ENCODE measurements around the gene ARHGAP15. TPM values are rescaled to one million over a fixed set of nuclear protein-coding genes. Genes with fewer than 3 reads are reported as not detected.

ARHGAP15 gene
- total RNA-seq, 2 experiments from 2014 or later = 71.3 to 72.8 TPM

- ChIA-PET CTCF (interaction anchor here (1.2 kb wide), 1 partner anchor 668 kb away, joined by 3 read pairs; no protein-coding TSS in a partner anchor), POLR2A (no interaction called here)
- TF ChIP-seq CTCF (IDR thresholded peaks at IDR 0.05) = no peak
- H3K4me3 Mint-ChIP-seq = no peak overlapping the region
- intact Hi-C loops (cut with micrococcal nuclease) = no loop called here
- H3K9me3 Mint-ChIP-seq = no peaks in the 10 kb centered on the region
- H3K27me3 Mint-ChIP-seq = no peaks in the 10 kb centered on the region
- ATAC-seq (no peak), DNase-seq (no peak)
- H3K36me3 Mint-ChIP-seq (ENCODE audit: low read depth) = peaks cover 12% of the 10 kb centered on the region
- no peak overlapping the region for H3K27ac Mint-ChIP-seq
- H3K4me1 Mint-ChIP-seq (ENCODE audit: low read depth) = peaks cover 38% of the 10 kb centered on the region
Measured at GRCh38 chr2:143548032-143548431, 418.8 kb downstream of the ARHGAP15 start.

DNA sequence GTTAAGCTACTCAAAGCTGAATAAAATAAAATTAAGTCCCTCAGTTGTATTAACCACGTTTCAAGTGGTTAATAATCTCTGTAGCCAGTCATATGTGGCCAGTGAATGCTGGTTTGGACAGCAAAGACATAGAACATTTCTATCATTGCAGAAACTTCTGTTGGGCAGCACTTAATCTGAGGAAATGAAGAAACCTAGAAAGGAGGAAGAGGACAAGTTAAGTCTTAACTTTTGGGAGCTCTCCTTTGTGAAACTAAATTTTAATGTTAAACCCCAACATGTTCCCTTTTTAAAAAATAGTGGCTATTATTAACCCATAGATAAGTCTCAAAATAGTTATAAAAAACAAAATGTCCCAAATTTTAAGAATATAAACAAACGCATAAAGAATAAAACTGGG, 421.3 kb downstream of the ARHGAP15 start:
- intact Hi-C loops (cut with micrococcal nuclease) = no loop called here
- POLR2A ChIA-PET = no interaction called here
- CTCF ChIA-PET = interaction anchor here (0.8 to 1.8 kb wide), 2 partner anchors 11 to 46 kb away, joined by 3 to 4 read pairs; no protein-coding TSS in a partner anchor

GRCh38 chr2:143551971-143552650, 422.9 kb downstream of the ARHGAP15 start:
- intact Hi-C loops (cut with micrococcal nuclease) = no loop called here
- ChIA-PET POLR2A (no interaction called here), CTCF (interaction anchor here (1.2 to 1.8 kb wide), 2 partner anchors 9 to 23 kb away, joined by 3 to 4 read pairs; no protein-coding TSS in a partner anchor)
- Mint-ChIP-seq H3K27ac (no peak overlapping the region), H3K9me3 (no peaks in the 10 kb centered on the region), H3K36me3 (ENCODE audit: low read depth) (peaks cover 17% of the 10 kb centered on the region), H3K4me3 (no peak overlapping the region), H3K4me1 (ENCODE audit: low read depth) (peaks cover 17% of the 10 kb centered on the region), H3K27me3 (no peaks in the 10 kb centered on the region)
- DNase-seq (no peak), ATAC-seq (no peak)
- TF ChIP-seq CTCF (IDR thresholded peaks at IDR 0.05) = no peak

More for the DNA sequence above, 421.3 kb downstream of the ARHGAP15 start:
- no peak for ATAC-seq
- Mint-ChIP-seq H3K27me3 (no peaks in the 10 kb centered on the region), H3K4me3 (no peak overlapping the region), H3K4me1 (ENCODE audit: low read depth) (peaks cover 21% of the 10 kb centered on the region), H3K27ac (no peak overlapping the region), H3K9me3 (no peaks in the 10 kb centered on the region), H3K36me3 (ENCODE audit: low read depth) (peaks cover 11% of the 10 kb centered on the region)
- TF ChIP-seq CTCF (IDR thresholded peaks at IDR 0.05) = no peak
- DNase-seq = no peak

DNA sequence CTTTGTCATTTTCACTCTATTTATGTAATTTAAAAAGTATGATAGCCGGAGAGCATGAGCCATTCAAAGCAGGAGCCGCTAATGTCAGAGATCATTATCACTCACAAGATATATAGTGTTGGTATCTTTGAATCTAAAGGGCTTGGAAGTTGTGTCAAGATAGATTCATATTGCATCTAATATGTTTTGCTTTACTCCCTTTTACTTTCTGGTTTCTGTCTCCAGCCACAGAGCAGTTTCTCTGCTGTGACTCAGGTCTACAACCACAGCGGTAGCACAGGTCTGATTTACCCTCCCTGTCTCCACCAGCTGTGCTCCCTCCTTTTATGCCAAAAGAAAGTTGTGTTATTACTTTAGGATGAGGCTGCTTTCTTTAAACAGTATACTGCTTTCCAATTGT, 424.0 kb downstream of the ARHGAP15 start:
- peak; percentile 94 for ATAC-seq
- intact Hi-C loops (cut with micrococcal nuclease) = no loop called here

More for the DNA sequence above, 424.0 kb downstream of the ARHGAP15 start:
- Mint-ChIP-seq H3K4me1 (ENCODE audit: low read depth) (peaks cover 19% of the 10 kb centered on the region), H3K27ac (no peak overlapping the region), H3K36me3 (ENCODE audit: low read depth) (peaks cover 22% of the 10 kb centered on the region), H3K9me3 (no peaks in the 10 kb centered on the region), H3K27me3 (no peaks in the 10 kb centered on the region), H3K4me3 (no peak overlapping the region)
- DNase-seq = peak; percentile 50
- no peak for TF ChIP-seq CTCF (IDR thresholded peaks at IDR 0.05)
- POLR2A ChIA-PET = no interaction called here
- CTCF ChIA-PET = no interaction called here
